Measurements from ENCODE around the gene ZBTB46. TPM values are rescaled to one million over a fixed set of nuclear protein-coding genes. Genes with fewer than 3 reads are reported as not detected.
A peak's percentile ranks its signal among the peaks of the same experiment; 100 is the strongest.

The ZBTB46 gene
- total RNA-seq, 1 donor, result 0.36 TPM

- Histone ChIP-seq H3K27me3 (ENCODE audit: insufficient read depth, low read length) (peaks cover 17% of the 10 kb centered on the region), H3K79me2 (ENCODE audit: insufficient read depth, low read length) (no peaks in the 10 kb centered on the region), H3K36me3 (ENCODE audit: insufficient read depth, low read length) (no peaks in the 10 kb centered on the region), H3K9me3 (ENCODE audit: low read depth, low read length) (no peaks in the 10 kb centered on the region), H3K27ac (ENCODE audit: low read depth, low read length) (no peak overlapping the region), H3K4me3 (ENCODE audit: insufficient read depth, low read length) (no peak overlapping the region), H3K4me1 (ENCODE audit: insufficient read depth, low read length) (peaks cover 3% of the 10 kb centered on the region), H4K20me1 (ENCODE audit: insufficient read depth, low read length) (no peaks in the 10 kb centered on the region), H2AFZ (ENCODE audit: low read length) (no peak overlapping the region), H3K4me2 (ENCODE audit: insufficient read depth, low read length) (no peak overlapping the region)
- TF ChIP-seq, protein P1, sequence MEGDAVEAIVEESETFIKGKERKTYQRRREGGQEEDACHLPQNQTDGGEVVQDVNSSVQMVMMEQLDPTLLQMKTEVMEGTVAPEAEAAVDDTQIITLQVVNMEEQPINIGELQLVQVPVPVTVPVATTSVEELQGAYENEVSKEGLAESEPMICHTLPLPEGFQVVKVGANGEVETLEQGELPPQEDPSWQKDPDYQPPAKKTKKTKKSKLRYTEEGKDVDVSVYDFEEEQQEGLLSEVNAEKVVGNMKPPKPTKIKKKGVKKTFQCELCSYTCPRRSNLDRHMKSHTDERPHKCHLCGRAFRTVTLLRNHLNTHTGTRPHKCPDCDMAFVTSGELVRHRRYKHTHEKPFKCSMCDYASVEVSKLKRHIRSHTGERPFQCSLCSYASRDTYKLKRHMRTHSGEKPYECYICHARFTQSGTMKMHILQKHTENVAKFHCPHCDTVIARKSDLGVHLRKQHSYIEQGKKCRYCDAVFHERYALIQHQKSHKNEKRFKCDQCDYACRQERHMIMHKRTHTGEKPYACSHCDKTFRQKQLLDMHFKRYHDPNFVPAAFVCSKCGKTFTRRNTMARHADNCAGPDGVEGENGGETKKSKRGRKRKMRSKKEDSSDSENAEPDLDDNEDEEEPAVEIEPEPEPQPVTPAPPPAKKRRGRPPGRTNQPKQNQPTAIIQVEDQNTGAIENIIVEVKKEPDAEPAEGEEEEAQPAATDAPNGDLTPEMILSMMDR (IDR thresholded peaks at IDR 0.05; ENCODE audit: extremely low read depth, low read depth, low read length), result no peak
- DNase-seq (ENCODE audit: insufficient read length, low spot score, missing footprints), result peak; percentile 84
Observed at GRCh38 chr20:63848003-63848911, 17.2 kb upstream of the ZBTB46 start.

DNA sequence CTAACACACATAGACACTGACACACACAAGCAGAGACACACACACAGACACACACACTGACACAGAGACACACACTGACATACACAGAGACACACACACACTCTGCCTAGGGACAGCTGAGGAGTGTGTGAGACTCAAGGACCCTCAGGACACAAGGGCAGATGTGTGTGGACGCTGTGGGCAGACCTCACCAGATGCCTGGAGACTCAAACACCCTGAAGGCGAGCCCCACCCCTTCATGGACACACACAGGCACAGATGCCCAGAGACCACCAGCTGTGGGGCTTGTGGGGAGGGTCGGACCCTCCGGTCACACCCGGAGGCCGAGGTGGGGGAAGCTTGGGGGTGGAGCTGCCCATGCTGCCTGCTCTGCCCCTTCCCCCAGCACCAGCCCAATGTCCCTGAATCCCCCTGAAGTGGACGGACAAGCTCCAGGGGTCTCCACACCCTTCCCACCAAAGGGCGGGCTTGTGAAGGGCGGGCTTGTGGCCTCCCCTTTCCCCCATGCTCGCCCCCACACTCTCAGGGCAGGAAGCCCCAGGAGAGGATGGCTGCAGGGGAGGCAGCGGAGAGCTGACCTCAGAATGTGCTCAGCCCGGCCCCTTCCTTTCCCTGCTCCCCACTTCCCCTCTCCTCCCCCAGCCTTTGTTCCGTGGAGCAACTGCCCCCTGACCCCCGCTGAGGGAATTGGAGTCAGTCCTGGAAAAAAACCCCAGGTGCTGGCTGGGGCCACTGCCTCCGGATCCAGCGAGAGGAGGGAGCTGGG, 16.4 kb upstream of the ZBTB46 start:
- Histone ChIP-seq H2AFZ (ENCODE audit: low read length) (no peak overlapping the region), H3K27me3 (ENCODE audit: insufficient read depth, low read length) (peaks cover 17% of the 10 kb centered on the region), H3K27ac (ENCODE audit: low read depth, low read length) (no peak overlapping the region), H3K4me2 (ENCODE audit: insufficient read depth, low read length) (no peak overlapping the region), H3K36me3 (ENCODE audit: insufficient read depth, low read length) (no peaks in the 10 kb centered on the region), H4K20me1 (ENCODE audit: insufficient read depth, low read length) (no peaks in the 10 kb centered on the region), H3K4me3 (ENCODE audit: insufficient read depth, low read length) (no peak overlapping the region), H3K4me1 (ENCODE audit: insufficient read depth, low read length) (peaks cover 3% of the 10 kb centered on the region), H3K79me2 (ENCODE audit: insufficient read depth, low read length) (no peaks in the 10 kb centered on the region), H3K9me3 (ENCODE audit: low read depth, low read length) (no peaks in the 10 kb centered on the region)
- DNase-seq (ENCODE audit: insufficient read length, low spot score, missing footprints), result peak; percentile 65
- TF ChIP-seq, protein P1 (IDR thresholded peaks at IDR 0.05; ENCODE audit: extremely low read depth, low read depth, low read length), result no peak

DNA sequence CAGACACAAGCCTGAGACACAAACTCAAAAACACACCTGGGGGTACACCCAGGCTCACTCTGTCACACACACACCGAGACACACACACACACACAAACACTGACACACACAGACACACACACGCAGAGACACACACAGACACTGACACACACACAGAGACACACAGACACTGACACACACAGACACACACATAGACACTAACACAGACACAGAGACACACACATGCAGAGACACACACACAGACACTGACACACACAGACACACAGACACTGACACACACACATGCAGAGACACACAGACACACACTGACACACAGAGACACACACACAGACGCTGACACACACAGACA, 15.8 kb upstream of the ZBTB46 start:
- H2AFZ ChIP-seq (ENCODE audit: low read length), result no peak overlapping the region
- H3K4me2 ChIP-seq (ENCODE audit: insufficient read depth, low read length), result no peak overlapping the region
- no peak for DNase-seq (ENCODE audit: insufficient read length, low spot score, missing footprints)
- H3K27me3 ChIP-seq (ENCODE audit: insufficient read depth, low read length), result peaks cover 17% of the 10 kb centered on the region
- no peak overlapping the region for H3K4me3 ChIP-seq (ENCODE audit: insufficient read depth, low read length)
- no peak overlapping the region for H3K27ac ChIP-seq (ENCODE audit: low read depth, low read length)
- no peaks in the 10 kb centered on the region for H4K20me1 ChIP-seq (ENCODE audit: insufficient read depth, low read length)
- no peaks in the 10 kb centered on the region for H3K79me2 ChIP-seq (ENCODE audit: insufficient read depth, low read length)
- H3K36me3 ChIP-seq (ENCODE audit: insufficient read depth, low read length), result no peaks in the 10 kb centered on the region
- H3K4me1 ChIP-seq (ENCODE audit: insufficient read depth, low read length), result peaks cover 3% of the 10 kb centered on the region
- H3K9me3 ChIP-seq (ENCODE audit: low read depth, low read length), result no peaks in the 10 kb centered on the region
- TF ChIP-seq, protein P1 (IDR thresholded peaks at IDR 0.05; ENCODE audit: extremely low read depth, low read depth, low read length), result no peak
